ENCODE measurements around the gene CD248.
"Not testable (repeated sequence)": the region's sequence is repeated elsewhere in the genome, so short reads cannot be mapped to it uniquely, and the experiment has no call there.

Gene CD248

DNA sequence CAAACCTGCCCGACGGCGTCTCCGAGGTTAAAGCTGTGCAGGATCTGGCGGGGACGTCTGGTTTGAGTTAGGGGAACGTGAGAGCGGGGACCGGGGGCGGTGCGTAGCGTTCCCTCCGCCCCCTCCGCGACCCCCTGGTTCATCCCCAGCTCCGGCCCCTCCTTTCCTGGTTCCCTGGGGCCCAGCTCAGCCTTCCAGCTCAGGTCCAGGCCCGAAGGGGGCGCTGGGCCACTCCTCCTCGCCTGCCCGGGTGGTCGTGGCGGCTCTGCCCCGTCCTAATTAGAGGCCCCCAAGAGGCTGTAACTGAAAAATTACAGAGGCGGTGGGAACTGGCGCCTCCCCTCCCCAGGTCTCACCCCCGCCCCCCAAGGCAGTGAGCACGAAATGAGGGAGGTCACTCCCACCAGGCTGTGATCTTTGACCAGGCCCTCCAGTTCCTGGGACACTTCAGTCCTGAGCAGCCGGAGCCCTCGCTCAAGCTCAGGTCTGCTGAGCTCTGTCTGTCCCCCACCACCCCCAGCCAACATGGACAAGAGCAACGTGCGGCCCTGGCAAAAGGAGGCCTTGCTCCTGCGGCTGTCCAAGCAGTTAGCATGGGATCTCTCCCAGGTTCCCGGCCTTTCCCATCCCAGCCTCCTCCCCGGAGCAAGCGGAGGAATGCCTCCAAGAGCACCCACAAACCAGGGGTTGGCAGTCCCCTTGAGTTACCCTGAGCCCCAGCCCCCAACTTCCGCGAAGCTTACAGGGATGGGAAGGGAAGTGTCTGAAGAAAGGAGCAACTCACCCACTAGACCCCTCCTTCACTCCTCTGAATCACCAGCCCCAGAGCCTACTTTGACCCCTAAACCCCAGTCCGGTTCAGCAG, 3.3 kb downstream of the CD248 start:
- no peak for DNase-seq (ENCODE audit: low read depth in 3 of 3)

DNA sequence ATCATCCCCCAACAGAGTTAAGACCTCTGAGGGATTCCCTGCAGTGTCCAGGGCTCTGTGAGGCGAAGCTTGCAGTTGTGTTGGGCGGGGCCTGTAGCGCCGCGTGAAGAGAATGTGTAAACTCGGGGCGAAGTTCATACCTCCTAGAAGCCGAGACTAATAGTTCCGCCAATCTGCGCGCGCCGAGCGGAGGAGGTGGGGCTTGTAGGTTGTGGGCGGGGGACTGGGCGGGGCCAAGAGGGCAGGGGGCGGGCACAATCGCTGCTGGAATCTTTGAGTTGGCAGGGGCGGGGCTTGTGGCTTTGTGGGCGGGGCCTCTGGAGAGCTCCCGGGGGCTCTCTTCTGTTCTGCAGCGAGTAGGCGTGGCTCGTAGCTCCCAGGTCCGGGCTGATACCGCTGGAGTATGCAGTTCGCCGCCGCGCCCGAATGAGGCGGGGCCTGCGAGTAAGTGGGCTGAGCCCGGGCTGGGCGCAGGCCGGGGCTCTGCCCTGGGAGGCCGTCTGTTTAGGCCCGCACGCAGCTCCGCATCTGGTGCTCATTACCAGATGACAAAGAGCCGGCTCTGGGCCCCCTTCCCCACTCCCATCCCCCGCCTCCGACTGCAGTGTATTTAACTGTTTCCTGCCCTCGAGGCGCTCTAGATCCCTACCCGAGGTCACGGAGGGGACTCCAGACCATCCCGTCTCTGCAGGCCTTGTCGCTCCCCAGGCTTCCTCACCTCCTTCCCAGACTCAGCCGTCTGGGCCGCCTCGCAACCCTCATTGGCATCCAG, 4.1 kb downstream of the CD248 start:
- DNase-seq (ENCODE audit: low read depth in 3 of 3), result peak; percentile 93

DNA sequence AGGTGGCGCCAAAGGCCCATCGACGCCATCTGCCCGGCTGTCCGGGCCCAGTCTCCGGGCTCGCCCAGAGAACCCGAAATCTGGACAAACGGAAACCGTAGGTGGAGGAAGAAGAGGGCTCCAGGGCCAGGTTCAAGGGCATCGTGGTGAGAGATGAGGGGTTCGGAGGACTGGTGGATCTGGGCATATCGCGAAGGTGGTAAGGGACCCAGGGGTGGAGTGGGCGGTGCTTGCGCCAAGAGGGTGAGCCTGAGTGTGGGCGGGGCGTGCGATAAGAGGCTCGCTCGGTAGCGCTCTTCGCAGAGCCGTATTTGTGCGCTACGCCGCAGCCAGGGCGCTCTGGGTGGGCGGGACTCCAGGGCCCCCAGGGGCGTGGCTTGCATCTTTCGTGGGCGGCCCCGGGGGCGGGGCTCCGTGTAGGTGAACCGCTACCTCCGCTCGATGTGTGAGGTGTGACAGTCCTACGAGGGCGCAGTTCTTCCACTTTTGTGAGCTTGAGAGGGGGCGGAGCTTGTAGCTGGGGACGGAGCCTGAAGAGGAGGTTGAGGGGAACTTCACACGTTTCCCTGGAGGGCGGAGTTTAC, 4.8 kb downstream of the CD248 start:
- DNase-seq (ENCODE audit: low read depth in 3 of 3), result peak; percentile 75 to 98 (median 94)

DNA sequence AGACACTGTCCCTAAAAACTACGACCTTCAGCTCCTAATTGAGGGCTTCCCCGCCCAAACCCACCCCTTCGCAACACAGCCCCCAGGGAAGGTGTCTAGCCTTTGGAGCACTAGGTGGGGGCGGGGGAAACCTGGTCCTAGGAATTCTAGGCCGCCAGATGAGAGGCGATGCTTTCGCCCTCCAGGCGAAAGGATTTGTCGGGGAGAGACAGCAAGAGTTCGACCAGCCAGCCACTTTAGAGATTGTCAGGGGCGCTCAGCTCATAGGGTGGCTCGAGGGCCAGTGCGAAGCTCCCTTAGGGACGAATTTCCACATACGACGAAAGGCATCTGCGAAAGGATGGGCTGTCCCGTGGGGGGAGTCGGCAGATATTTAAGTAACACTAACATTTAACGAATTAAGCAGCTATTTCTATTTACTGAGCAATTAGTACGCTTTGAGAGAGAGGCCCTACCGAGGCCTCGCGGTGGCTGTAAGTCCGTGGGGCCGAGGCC, 5.3 kb downstream of the CD248 start:
- DNase-seq (ENCODE audit: low read depth in 3 of 3), result no peak

GRCh38 chr11:66310803-66311440, 5.9 kb downstream of the CD248 start:
- not testable (repeated sequence) for DNase-seq (ENCODE audit: low read depth in 3 of 3)

DNA sequence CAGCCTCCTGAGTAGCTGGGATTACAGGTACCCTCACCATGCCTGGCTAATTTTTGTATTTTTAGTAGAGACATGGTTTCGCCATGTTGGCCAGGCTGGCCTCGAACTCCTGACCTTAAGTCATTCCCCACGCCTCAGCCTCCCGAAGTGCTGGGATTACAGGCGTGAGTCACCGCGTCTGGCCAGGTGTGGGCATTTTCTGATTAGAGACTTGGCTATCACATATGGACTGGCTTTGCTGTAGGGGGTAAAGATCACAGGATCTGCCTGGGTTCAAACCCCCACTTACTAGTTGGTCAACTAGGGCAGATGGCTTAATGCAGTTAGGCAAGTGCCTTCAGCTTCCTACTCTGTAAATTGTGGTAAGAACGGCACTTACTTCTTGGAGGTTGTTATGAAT, 6.5 kb downstream of the CD248 start:
- DNase-seq (ENCODE audit: low read depth in 3 of 3), result no peak

GRCh38 chr11:66309475-66309874, 7.4 kb downstream of the CD248 start:
- DNase-seq (ENCODE audit: low read depth in 3 of 3), result no peak

DNA sequence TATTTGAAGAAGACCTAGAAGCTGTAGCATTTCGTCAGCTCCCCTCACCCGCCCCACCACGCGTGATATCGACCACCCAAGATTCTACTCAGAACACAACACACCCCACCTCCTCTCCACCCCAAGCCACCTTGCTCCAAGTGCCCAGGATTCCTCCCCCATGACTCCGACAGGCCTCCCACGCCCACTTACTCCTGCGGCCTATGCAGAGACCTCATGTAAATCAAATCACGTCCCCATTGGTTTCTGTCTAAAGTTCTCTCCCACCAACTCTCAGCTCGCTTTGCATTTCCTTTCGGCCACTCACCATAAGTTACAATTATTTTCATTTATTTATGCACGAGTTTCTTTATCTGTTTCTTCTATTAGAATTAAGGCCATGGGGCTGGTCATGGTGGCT, 14.2 kb downstream of the CD248 start:
- no peak for DNase-seq (ENCODE audit: low read depth in 3 of 3)

- no peak for DNase-seq (ENCODE audit: low read depth in 3 of 3)
Observed at GRCh38 chr11:66299186-66299585, 17.7 kb downstream of the CD248 start.

DNA sequence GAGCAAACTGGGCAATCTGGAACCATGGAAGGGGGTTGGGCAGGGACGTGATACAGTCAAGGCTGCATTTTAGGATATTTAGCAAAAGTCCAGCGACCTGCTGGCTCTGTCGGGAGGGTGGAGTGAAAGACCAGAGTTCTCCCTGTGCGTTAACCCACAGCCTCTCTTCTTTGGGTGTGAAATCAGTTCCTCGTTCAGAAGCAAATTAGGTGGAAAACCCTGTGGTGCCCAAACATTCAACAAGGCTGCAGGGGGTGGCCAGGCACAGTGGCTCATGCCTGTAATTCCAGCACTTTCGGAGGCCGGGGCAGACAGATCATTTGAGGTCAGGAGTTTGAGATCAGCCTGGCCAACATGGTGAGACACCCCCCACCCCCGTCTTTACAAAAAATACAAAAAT, 19.2 kb downstream of the CD248 start:
- DNase-seq (ENCODE audit: low read depth in 3 of 3), result no peak

DNA sequence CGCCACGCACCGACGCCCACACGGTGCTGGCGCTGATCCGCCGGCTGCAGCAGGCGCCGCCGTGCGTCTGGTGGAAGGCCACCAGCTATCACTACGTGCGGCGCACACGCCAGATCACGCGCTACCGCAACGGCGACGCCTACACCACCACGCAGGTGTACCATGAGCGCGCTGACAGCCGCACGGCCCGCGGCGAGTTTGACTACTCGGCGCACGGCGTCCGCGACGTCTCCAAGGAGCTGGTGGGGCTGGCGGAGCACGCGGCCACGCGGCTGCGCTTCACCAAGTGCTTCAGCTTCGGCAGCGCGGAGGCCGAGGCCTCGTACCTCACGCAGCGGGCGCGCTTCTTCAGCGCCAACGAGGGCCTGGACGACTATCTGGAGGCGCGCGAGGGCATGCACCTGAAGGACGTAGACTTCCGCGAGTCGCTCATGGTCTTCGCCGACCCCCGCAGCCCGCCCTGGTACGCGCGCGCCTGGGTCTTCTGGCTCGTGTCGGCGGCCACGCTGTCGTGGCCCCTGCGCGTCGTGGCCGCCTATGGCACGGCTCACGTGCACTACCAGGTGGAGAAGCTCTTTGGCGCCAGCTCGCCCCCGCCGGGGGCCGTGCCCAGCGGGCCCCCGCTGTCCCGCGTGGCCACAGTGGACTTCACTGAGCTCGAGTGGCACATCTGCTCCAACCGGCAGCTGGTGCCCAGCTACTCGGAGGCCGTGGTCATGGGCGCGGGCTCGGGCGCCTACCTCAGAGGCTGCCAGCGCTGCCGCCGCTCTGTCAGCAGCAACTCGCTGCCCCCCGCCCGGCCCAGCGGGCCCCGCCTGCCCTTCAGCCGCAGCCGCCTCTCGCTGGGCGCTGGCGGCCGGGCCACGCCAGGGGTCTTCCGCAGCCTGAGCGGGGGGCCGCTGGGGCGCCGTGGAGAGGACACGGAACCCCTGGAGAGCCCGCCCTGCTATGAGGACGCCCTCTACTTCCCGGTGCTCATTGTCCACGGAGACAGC, 21.9 kb downstream of the CD248 start:
- DNase-seq (ENCODE audit: low read depth in 3 of 3), result no peak

- DNase-seq (ENCODE audit: low read depth in 3 of 3), result no peak
Observed at GRCh38 chr11:66293777-66294625, 22.8 kb downstream of the CD248 start.

DNA sequence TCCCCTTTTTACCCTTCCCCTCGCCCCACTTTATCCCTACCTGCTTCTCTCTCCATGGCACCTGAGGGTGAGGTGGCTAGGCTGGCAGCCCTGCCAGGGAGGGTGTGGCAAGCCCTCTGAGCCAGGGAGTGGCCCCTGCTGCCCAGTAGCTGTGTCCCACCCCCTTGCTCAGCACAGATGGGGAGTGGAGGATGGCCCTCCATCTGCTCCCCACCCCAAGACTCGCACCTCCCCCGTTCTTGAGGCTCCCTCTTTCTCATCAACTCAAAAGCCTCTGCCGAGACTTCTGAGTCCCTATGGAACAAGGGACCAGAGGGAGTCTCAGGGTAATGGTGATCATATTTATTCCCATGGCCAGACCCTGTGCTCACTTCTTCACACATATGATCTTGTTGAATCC, 23.5 kb downstream of the CD248 start:
- DNase-seq (ENCODE audit: low read depth in 3 of 3), result no peak

DNA sequence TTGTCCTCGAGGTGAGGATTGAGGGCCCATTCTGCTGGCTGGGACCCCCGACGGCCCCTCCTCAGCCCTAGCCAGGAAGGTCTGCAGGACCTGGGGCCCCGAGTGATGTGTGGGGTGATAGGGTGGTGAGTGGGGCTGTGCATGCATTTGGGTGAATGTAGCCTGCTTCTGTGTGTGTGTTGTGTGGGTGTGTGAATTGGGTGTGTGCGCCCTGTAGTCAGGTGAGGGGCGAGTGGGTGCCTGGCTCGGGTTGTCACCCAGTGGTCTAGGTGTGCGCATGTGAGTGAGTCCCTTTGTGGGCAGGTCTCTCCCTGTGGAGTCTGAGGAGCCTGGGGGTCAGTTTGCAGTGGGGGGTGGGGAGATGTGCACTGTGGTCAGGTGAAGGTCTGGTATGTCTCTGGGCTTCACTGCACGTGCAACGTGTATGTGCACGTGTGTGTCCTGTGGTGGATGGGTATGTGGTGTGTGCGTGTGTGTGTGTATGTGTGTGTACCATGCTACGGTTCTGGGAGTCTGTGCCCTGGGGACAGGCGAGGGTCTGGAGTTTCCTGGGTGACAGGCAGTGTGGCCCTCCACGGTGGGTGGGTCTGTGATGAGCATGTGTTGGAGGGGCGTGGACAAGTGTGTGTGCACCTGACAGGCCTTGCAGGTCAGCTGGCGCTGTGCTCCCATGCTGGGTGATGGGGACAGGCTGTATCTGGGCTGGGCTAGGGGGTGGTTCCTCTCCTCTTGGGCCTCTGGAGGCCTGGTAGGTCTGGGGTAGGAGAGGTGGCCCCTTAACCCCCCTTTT, 24.1 kb downstream of the CD248 start:
- DNase-seq (ENCODE audit: low read depth in 3 of 3), result no peak

DNA sequence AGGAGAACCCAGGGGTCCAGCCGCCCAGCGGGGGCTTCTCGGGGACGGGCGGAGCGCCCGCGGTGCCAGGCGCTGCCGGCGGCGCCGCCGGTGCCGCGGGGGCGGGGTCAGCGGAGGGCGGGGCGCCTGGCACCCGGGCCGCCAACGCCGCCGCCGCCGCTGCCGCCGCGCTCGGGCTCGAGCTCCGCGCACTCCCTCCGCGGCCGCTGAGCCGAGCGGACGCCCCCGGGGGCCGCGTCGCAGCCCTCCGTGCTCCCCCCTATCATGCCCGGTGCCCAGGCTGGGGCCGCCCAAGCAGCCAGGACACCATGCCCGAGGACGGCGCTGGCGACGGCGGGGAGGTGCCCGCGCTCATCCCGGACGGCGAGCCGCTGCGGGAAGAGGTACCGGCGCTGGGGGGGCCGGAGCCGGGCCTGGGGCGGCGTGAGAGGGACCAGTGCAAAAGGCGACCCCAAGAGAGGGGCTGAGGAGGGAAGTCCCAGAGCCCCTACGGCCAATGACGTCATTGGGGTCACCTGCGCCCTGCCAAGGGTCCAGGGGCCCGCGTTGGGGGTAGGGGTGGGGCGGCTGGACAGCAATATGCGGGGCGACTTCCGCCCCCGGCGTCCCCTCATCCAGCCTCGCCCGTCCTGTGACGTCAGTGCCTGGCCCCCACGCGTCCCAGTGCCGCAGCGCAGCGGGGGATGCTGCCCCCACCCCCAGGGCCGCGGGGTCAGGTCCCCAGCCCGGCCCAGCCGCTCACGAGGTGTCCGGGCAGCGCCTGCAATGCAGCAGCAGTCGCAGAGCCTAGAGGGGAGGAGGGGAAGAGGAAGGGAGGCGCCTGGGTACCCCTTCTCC, 24.9 kb downstream of the CD248 start, which contains the start of gene TMEM151A:
TSS of gene TMEM151A (plus strand) at position 189 of the 837 bp plus-strand sequence. CDS start at position 309, 120 bp downstream.
- no peak for DNase-seq (ENCODE audit: low read depth in 3 of 3)

- no peak for DNase-seq (ENCODE audit: low read depth in 3 of 3)
Observed at GRCh38 chr11:66291303-66291705, 25.5 kb downstream of the CD248 start.

DNA sequence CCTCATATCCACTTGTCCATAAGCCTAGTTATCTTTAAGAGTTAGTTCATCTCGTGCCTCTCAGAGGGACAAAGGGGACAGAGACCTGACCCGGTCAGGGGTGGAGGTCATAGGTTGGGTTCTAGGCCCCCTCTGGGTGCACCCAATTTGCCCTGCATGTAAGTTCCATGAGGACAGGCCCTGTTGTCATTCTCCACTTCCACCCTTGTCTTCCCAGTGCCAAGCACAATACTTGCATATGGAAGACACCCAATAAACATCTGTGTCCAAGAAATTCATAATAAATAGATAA, 26.6 kb downstream of the CD248 start:
- DNase-seq (ENCODE audit: low read depth in 3 of 3), result no peak

Measured in stimulated activated CD4-positive, alpha-beta T cell treated with anti-CD3 and anti-CD28 coated beads, TNF-alpha, amount 100 ng/mL, for 48 hours (primary cell).